OCI-LY3 (cell line): ENCODE data around the gene SP5.

Experiments
- H2AFZ ChIP-seq: fragments of 200-600, 300-600 bp; shearing (Covaris generic); 2 replicates; pipeline ENCODE4 v1.6.0; 2014; ENCODE audit warnings: antibody characterized with exemption, low read depth, low read length
- H3K27ac ChIP-seq: fragments of 200-600, 300-600 bp; sonication (generic); 2 replicates; pipeline ENCODE4 v1.5.1; 2014; ENCODE audit warnings: mild to moderate bottlenecking, low read length, moderate library complexity, mixed read lengths
- H3K27me3 ChIP-seq: fragments of 200-600, 300-600 bp; sonication (generic); 2 replicates; pipeline ENCODE4 v1.6.1; 2014; ENCODE audit warnings: low read depth, low read length, mixed read lengths
- H3K36me3 ChIP-seq: fragments of 200-600, 300-600 bp; sonication (generic); replicated peaks from 2 replicates; pipeline ENCODE3; 2014; ENCODE audit warnings: low read depth, low read length, mixed read lengths
- H3K4me1 ChIP-seq: fragments of 300-600, 200-600 bp; sonication (generic); 2 replicates; pipeline ENCODE4 v1.6.1; 2014; ENCODE audit warnings: low read length, mixed read lengths
- H3K4me2 ChIP-seq: fragments of 200-600, 300-600 bp; sonication (generic); 2 replicates; pipeline ENCODE4 v1.6.1; 2014; ENCODE audit warnings: low read length, mixed read lengths
- H3K4me3 ChIP-seq: fragments of 300-600, 200-600 bp; sonication (generic); 2 replicates; pipeline ENCODE4 v1.5.1; 2014; ENCODE audit warnings: antibody characterized with exemption, mild to moderate bottlenecking, low read length, moderate library complexity
- H3K79me2 ChIP-seq: fragments of 300-600, 200-600 bp; shearing (Covaris generic); 2 replicates; pipeline ENCODE4 v1.6.1; 2014; ENCODE audit warnings: mild to moderate bottlenecking, low read length, mixed read lengths
- H3K9ac ChIP-seq: fragments of 300-600, 200-600 bp; shearing (Covaris generic); 2 replicates; pipeline ENCODE4 v1.6.0; 2014; ENCODE audit warnings: mild to moderate bottlenecking, low read length, moderate library complexity
- H3K9me3 ChIP-seq: fragments of 200-600, 300-600 bp; shearing (Covaris generic); 2 replicates; pipeline ENCODE4 v1.6.1; 2014; ENCODE audit warnings: low read length, mixed read lengths; ENCODE audit not compliant: insufficient read depth
- H4K20me1 ChIP-seq: fragments of 200-600, 300-600 bp; sonication (generic); 2 replicates; pipeline ENCODE4 v1.6.1; 2016; ENCODE audit warnings: low read length, mixed read lengths; ENCODE audit not compliant: insufficient read depth
- EZH2phosphoT487 ChIP-seq: fragments of 200-600 bp; shearing (Covaris generic); IDR thresholded peaks from 2 replicates; pipeline ENCODE4 v1.6.1; 2018; ENCODE audit warnings: antibody characterized with exemption, mixed run types, low read depth
- TF ChIP-seq, protein P1 (sequence below): fragments of 200-600, 300-600 bp; sonication (generic); IDR thresholded peaks from 2 replicates; pipeline ENCODE4 v1.5.1; 2014; ENCODE audit warnings: antibody characterized with exemption, low read length, low read depth

SP5 gene

DNA sequence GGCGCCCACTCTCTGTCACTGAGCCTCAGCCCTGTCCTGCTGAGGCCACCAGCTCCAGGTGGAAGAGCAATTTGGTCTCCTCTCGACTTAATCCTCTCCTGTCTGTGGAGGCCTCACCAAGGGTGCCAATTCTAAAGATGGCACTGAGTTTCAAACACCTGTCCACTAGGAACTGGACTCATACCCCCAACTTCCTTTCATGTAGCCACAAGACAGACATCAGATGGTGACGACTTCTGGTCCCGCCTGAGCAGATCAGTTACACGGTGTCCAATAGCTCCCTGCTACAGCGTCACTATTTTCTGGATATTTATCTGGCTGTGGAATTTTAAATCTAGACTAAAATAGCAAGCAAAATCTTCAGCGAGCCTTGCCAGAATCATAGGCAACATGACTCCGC is 24.5 kb upstream of the SP5 start:
- Histone ChIP-seq H3K4me1 (peaks cover 3% of the 10 kb centered on the region; the same call in 1 of the 2 replicates), H2AFZ (no peak overlapping the region), H3K27me3 (peaks cover 3% of the 10 kb centered on the region; the same call in 1 of the 2 replicates), H3K9me3 (no peaks in the 10 kb centered on the region), H3K4me3 (no peak overlapping the region), H3K27ac (no peak overlapping the region), H3K4me2 (no peak overlapping the region), H4K20me1 (no peaks in the 10 kb centered on the region), H3K79me2 (no peaks in the 10 kb centered on the region), H3K36me3 (no peaks in the 10 kb centered on the region), H3K9ac (no peak overlapping the region)
- TF ChIP-seq, protein P1, sequence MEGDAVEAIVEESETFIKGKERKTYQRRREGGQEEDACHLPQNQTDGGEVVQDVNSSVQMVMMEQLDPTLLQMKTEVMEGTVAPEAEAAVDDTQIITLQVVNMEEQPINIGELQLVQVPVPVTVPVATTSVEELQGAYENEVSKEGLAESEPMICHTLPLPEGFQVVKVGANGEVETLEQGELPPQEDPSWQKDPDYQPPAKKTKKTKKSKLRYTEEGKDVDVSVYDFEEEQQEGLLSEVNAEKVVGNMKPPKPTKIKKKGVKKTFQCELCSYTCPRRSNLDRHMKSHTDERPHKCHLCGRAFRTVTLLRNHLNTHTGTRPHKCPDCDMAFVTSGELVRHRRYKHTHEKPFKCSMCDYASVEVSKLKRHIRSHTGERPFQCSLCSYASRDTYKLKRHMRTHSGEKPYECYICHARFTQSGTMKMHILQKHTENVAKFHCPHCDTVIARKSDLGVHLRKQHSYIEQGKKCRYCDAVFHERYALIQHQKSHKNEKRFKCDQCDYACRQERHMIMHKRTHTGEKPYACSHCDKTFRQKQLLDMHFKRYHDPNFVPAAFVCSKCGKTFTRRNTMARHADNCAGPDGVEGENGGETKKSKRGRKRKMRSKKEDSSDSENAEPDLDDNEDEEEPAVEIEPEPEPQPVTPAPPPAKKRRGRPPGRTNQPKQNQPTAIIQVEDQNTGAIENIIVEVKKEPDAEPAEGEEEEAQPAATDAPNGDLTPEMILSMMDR = no peak
- TF ChIP-seq EZH2phosphoT487 = no peak

DNA sequence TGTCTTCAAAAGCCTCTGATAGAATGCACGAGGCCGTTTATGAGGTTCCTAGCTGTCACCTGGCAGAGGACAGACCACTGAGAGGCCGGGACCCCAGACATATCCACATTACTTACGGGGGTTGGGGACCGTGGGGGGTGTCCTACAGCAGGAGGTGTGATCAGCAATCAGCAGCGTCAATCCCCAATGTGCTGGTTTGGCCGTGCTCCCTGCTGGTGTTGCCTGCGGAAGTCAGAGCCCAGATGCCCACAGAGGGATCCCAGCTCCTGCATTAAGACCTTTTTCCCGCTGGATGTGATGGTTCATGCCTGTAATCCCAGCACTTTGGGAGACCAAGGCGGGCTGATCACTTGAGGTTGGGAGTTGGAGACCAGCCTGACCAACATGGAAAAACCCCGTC is 20.8 kb upstream of the SP5 start:
- Histone ChIP-seq H3K79me2 (no peaks in the 10 kb centered on the region), H3K9me3 (no peaks in the 10 kb centered on the region), H4K20me1 (no peaks in the 10 kb centered on the region), H3K4me2 (no peak overlapping the region), H3K27ac (no peak overlapping the region), H3K4me1 (peaks cover 3% of the 10 kb centered on the region; the same call in 1 of the 2 replicates), H3K4me3 (no peak overlapping the region), H3K9ac (no peak overlapping the region), H3K27me3 (no peaks in the 10 kb centered on the region), H2AFZ (no peak overlapping the region), H3K36me3 (no peaks in the 10 kb centered on the region)
- TF ChIP-seq, protein P1 = no peak
- no peak for TF ChIP-seq EZH2phosphoT487

DNA sequence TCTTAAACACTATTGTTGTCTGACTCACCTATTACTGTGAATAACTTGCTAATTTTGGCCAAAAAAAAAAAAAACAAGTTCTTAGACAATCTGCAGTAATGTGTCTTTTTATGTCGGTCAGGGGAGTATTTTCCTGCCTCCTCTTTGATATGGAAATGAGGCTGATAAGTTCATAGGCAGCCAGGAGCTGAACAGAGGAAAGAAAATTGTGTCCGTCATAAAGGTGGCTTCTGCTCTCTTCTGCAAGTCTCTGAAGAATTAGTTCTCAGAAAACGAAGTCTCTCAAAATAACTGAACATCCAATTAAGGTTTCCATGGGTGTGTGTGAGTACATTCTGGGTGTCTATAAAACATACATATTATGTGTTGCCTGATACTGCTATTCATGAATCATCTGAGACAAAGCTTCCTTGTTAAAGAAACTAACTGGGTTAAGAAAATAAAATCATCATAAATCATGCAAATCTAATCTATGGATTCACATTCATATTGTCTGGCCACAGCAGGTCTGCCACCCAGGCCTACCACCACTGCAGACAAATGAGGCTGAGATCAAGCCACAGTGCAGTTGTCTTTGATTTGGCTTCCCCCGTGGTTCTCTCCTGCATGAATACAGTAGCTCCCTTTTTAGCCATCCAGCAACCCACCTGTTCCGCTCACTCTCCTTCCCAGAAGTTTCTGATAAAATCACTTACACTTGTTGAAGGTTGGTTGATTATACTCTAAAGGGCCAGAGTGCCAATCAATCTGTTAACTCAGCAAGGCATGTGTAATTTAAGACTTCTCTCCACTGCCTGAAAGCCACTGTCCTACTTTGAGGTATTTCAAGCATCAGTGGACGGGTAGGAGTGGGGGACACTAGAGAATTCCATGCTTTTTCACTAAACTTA is 19.4 kb upstream of the SP5 start:
- no peaks in the 10 kb centered on the region for H4K20me1 ChIP-seq
- H3K79me2 ChIP-seq = no peaks in the 10 kb centered on the region
- peaks cover 3% of the 10 kb centered on the region; the same call in 1 of the 2 replicates for H3K4me1 ChIP-seq
- no peaks in the 10 kb centered on the region for H3K36me3 ChIP-seq
- H3K27ac ChIP-seq = no peak overlapping the region
- no peak overlapping the region for H2AFZ ChIP-seq
- no peak overlapping the region for H3K4me3 ChIP-seq
- no peaks in the 10 kb centered on the region for H3K9me3 ChIP-seq
- no peak for TF ChIP-seq EZH2phosphoT487
- H3K9ac ChIP-seq = no peak overlapping the region
- no peaks in the 10 kb centered on the region for H3K27me3 ChIP-seq
- H3K4me2 ChIP-seq = no peak overlapping the region

DNA sequence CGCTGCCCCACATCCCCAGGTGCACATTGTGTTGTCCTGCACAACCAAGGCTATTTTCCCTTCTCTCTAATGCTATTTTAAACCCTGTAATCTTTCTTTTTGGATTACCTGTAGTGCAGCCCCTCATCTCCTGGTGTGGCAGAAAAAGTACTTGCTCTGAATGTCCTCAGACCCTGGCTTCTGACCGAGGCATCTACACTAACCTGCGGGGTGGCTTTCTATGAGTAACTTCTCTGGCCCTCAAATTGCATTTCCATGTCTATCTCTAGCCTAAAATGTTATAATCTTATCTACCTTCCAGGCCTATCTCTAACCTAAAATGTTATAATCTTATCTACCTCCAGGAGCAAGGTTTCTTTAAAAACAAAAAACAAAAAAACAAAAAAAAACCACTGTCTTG is 18.2 kb upstream of the SP5 start:
- no peaks in the 10 kb centered on the region for H3K9me3 ChIP-seq
- no peak overlapping the region for H3K4me2 ChIP-seq
- H3K27me3 ChIP-seq = no peaks in the 10 kb centered on the region
- no peak overlapping the region for H3K27ac ChIP-seq
- H2AFZ ChIP-seq = no peak overlapping the region
- H3K4me3 ChIP-seq = no peak overlapping the region
- no peak overlapping the region for H3K9ac ChIP-seq
- no peaks in the 10 kb centered on the region for H3K79me2 ChIP-seq
- H4K20me1 ChIP-seq = no peaks in the 10 kb centered on the region
- TF ChIP-seq EZH2phosphoT487 = no peak
- TF ChIP-seq, protein P1 = no peak
- no peaks in the 10 kb centered on the region for H3K36me3 ChIP-seq
- peaks cover 3% of the 10 kb centered on the region; the same call in 1 of the 2 replicates for H3K4me1 ChIP-seq
